Activated CD4-positive, alpha-beta memory T cell treated with anti-CD3 and anti-CD28 coated beads, Interleukin-2, amount 10 ng/mL, durations not matched to agents 7 days and 5 days (primary cell): ENCODE results near the gene SLC16A10. TPM values are rescaled to one million over a fixed set of nuclear protein-coding genes. Genes with fewer than 3 reads are reported as not detected.

Experiments used
- CTCF ChIA-PET: fragments of 350-600 bp; sonication (Branson Sonifier 250); formaldehyde crosslinking; loops from one replicate; lab custom pipeline; 2021; ENCODE audit warnings: antibody characterized with exemption, inconsistent platforms; lab: Charles Lee
- POLR2A ChIA-PET: fragments of 350-600 bp; sonication (Branson Sonifier 250); formaldehyde crosslinking; loops from one replicate; lab custom pipeline; 2021; ENCODE audit warnings: antibody characterized with exemption; lab: Charles Lee
- DNase-seq: peaks from one replicate; pipeline ENCODE4 v3.0.0-alpha.2; 2020
- H3K27ac Mint-ChIP-seq: one replicate; pipeline ENCODE4 v1.8.0; 2021; ENCODE audit warnings: mild to moderate bottlenecking, mixed read lengths
- H3K27me3 Mint-ChIP-seq: one replicate; pipeline ENCODE4 v1.8.0; 2021; ENCODE audit warnings: mixed read lengths
- H3K36me3 Mint-ChIP-seq: one replicate; pipeline ENCODE4 v1.8.0; 2021; ENCODE audit warnings: low read depth, mixed read lengths
- H3K4me1 Mint-ChIP-seq: one replicate; pipeline ENCODE4 v1.8.0; 2021; ENCODE audit warnings: mixed read lengths
- H3K4me3 Mint-ChIP-seq: one replicate; pipeline ENCODE4 v1.8.0; 2021; ENCODE audit warnings: mild to moderate bottlenecking, mixed read lengths
- H3K9me3 Mint-ChIP-seq: one replicate; pipeline ENCODE4 v1.8.0; 2021; ENCODE audit warnings: mixed read lengths
- total RNA-seq, 2 experiments: library from RNA; stranded (reverse); gene quantifications; one replicate each; pipeline ENCODE4 v1.2.3, GENCODE V29; 2021

SLC16A10 gene
- total RNA-seq, 2 experiments from 2014 or later = 1.2 to 1.4 TPM

- no peak for DNase-seq
- POLR2A ChIA-PET = no interaction called here
- peaks cover 48% of the 10 kb centered on the region for H3K36me3 Mint-ChIP-seq
- no peak overlapping the region for H3K4me3 Mint-ChIP-seq
- H3K9me3 Mint-ChIP-seq = peaks cover 3% of the 10 kb centered on the region
- no peaks in the 10 kb centered on the region for H3K27me3 Mint-ChIP-seq
- H3K4me1 Mint-ChIP-seq = peaks cover 12% of the 10 kb centered on the region
- H3K27ac Mint-ChIP-seq = no peak overlapping the region
- CTCF ChIA-PET = no interaction called here
Measured at GRCh38 chr6:111267764-111268333, 180.5 kb downstream of the SLC16A10 start.

GRCh38 chr6:111269401-111269970 lies 182.2 kb downstream of the SLC16A10 start:
- Mint-ChIP-seq H3K4me3 (no peak overlapping the region), H3K27me3 (no peaks in the 10 kb centered on the region), H3K36me3 (peaks cover 56% of the 10 kb centered on the region), H3K9me3 (peaks cover 15% of the 10 kb centered on the region), H3K27ac (no peak overlapping the region), H3K4me1 (peaks cover 11% of the 10 kb centered on the region)
- ChIA-PET CTCF (interaction anchor here (2.5 kb wide), 1 partner anchor 10 kb away, joined by 9 read pairs; a partner anchor contains a TSS), POLR2A (interaction anchor here (1.3 kb wide), 1 partner anchor 11 kb away, joined by 3 read pairs; a partner anchor contains a TSS)
- DNase-seq = no peak

- H3K27ac Mint-ChIP-seq = no peak overlapping the region
- ChIA-PET CTCF (interaction anchor here (2.5 kb wide), 1 partner anchor 11 kb away, joined by 9 read pairs; a partner anchor contains a TSS), POLR2A (no interaction called here)
- peaks cover 17% of the 10 kb centered on the region for H3K9me3 Mint-ChIP-seq
- no peak for DNase-seq
- no peaks in the 10 kb centered on the region for H3K27me3 Mint-ChIP-seq
- H3K4me1 Mint-ChIP-seq = peaks cover 11% of the 10 kb centered on the region
- H3K4me3 Mint-ChIP-seq = no peak overlapping the region
- peaks cover 62% of the 10 kb centered on the region for H3K36me3 Mint-ChIP-seq
Measured at GRCh38 chr6:111270121-111270520, 182.8 kb downstream of the SLC16A10 start.

DNA sequence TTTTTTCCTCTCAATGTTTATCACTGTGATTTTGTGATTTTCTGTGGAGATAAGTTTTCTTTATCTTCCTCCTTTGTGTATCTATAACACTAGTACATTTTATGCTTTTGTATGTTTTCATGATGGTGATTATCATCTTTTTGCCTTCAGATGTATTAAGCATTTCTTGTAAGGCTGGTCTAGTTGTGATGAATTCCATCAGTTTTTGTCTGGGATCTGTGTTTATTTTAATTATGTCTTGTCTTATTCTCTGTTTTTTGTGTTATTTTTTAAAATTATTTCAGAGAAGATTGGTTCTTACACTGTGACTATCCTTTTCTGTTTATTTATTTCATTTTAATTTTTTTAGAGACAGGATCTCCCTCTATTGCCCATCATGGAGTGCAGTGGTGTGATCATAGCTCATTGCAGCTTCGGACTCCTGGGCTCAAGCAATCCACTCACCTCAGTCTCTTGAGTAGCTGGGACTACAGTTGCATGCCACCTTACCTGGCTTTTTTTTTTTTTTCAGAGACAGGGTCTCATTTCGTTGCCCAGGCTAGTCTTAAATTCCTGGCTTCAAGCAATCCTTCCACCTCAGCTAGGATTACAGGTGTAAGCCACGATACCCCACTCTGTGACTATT lies 187.4 kb downstream of the SLC16A10 start:
- POLR2A ChIA-PET = interaction anchor here (0.6 kb wide), 1 partner anchor 15 kb away, joined by 3 read pairs; no protein-coding TSS in a partner anchor
- no peaks in the 10 kb centered on the region for H3K27me3 Mint-ChIP-seq
- DNase-seq = no peak

GRCh38 chr6:111276335-111276734 lies 189.0 kb downstream of the SLC16A10 start:
- POLR2A ChIA-PET = no interaction called here
- peaks cover 78% of the 10 kb centered on the region for H3K36me3 Mint-ChIP-seq

More for the DNA sequence above, 187.4 kb downstream of the SLC16A10 start:
- CTCF ChIA-PET = interaction anchor here (1.0 to 1.7 kb wide), 3 partner anchors 15 to 204 kb away, joined by 3 to 8 read pairs (median 4); a partner anchor contains a TSS
- Mint-ChIP-seq H3K4me1 (peaks cover 4% of the 10 kb centered on the region), H3K27ac (no peak overlapping the region), H3K9me3 (peaks cover 25% of the 10 kb centered on the region), H3K4me3 (no peak overlapping the region), H3K36me3 (peaks cover 71% of the 10 kb centered on the region)

DNA sequence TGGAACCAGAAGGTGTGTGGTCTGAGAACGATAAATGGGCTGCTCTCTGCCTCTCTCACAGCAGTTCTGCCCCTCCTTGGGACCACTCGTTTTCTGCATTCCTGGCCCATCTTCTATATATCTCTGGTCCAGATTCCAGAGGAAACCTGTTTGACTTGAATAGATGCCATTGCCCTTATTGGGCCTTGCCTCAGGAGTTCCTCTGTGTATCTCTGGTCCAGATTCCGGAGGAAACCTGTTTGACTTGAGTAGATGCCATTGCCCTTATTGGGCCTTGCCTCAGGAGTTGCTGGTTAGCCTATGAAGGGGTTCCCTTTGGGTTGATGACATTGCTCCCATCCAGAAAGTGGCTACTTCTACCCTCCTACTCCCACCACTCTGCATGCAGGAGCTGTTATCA lies 189.4 kb downstream of the SLC16A10 start:
- ChIA-PET CTCF (interaction anchor here (0.9 kb wide), 1 partner anchor 11 kb away, joined by 3 read pairs; no protein-coding TSS in a partner anchor), POLR2A (no interaction called here)
- DNase-seq = no peak
- Mint-ChIP-seq H3K27ac (no peak overlapping the region), H3K9me3 (peaks cover 22% of the 10 kb centered on the region), H3K27me3 (no peaks in the 10 kb centered on the region), H3K4me3 (no peak overlapping the region), H3K4me1 (peaks cover 4% of the 10 kb centered on the region), H3K36me3 (peaks cover 80% of the 10 kb centered on the region)

More at GRCh38 chr6:111276335-111276734, 189.0 kb downstream of the SLC16A10 start:
- H3K27me3 Mint-ChIP-seq = no peaks in the 10 kb centered on the region
- no peak overlapping the region for H3K27ac Mint-ChIP-seq
- CTCF ChIA-PET = interaction anchor here (1.6 kb wide), 1 partner anchor 18 kb away, joined by 8 read pairs; a partner anchor contains a TSS
- no peak overlapping the region for H3K4me3 Mint-ChIP-seq
- DNase-seq = no peak
- peaks cover 4% of the 10 kb centered on the region for H3K4me1 Mint-ChIP-seq
- peaks cover 22% of the 10 kb centered on the region for H3K9me3 Mint-ChIP-seq

- DNase-seq = no peak
- Mint-ChIP-seq H3K27ac (no peak overlapping the region), H3K27me3 (no peaks in the 10 kb centered on the region), H3K36me3 (peaks cover 87% of the 10 kb centered on the region), H3K9me3 (peaks cover 22% of the 10 kb centered on the region), H3K4me3 (no peak overlapping the region), H3K4me1 (peaks cover 4% of the 10 kb centered on the region)
- POLR2A ChIA-PET = no interaction called here
- CTCF ChIA-PET = interaction anchor here (0.9 kb wide), 1 partner anchor 10 kb away, joined by 3 read pairs; no protein-coding TSS in a partner anchor
Measured at GRCh38 chr6:111277819-111278218, 190.5 kb downstream of the SLC16A10 start.

DNA sequence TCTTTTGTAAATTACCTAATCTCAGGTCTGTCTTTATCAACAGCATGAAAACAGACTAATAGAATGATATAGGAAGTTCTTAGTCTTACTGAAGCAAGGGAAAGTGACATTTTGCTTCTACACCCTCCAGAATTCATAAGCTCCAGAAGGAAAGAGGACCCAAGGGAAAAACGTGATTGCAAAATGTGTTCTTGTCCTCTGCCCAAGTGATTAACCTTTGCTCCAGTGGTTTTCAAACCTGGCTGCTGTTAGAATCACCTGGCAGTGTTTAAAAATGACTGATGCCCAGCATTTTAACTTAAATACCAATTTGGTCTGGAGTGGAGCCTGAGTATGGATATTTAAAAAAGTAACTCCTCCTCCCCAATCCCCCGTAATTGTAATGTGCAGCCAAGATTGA lies 191.4 kb downstream of the SLC16A10 start:
- H3K9me3 Mint-ChIP-seq = peaks cover 16% of the 10 kb centered on the region
- ChIA-PET CTCF (no interaction called here), POLR2A (no interaction called here)
- H3K36me3 Mint-ChIP-seq = peaks cover 84% of the 10 kb centered on the region
- H3K4me1 Mint-ChIP-seq = peaks cover 4% of the 10 kb centered on the region
- no peaks in the 10 kb centered on the region for H3K27me3 Mint-ChIP-seq
- no peak overlapping the region for H3K4me3 Mint-ChIP-seq
- no peak for DNase-seq
- H3K27ac Mint-ChIP-seq = no peak overlapping the region

DNA sequence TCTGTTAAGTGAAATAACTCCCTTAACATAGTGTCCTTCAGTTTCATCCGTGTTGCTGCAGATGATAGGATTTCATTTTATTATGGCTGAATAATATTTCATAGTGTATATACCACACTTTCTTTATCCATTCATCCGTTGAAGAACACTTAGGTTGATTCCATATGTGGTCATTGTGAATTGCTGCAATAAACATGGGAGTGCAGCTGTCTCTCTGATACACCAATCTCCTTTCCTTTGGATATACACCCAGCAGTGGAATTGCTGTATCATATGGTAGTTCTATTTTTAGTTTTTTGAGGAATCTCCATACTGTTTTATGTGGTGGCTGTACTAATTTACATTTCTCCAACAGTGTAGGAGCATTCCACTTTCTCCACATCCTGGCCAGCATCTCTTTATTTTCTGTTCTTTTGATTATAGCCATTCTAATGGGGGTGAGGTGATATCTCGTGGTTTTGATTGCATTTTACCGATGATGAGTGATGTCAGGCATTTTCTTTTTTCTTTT lies 193.2 kb downstream of the SLC16A10 start:
- Mint-ChIP-seq H3K27ac (no peak overlapping the region), H3K36me3 (peaks cover 71% of the 10 kb centered on the region), H3K9me3 (peaks cover 7% of the 10 kb centered on the region), H3K4me1 (peaks cover 2% of the 10 kb centered on the region), H3K27me3 (no peaks in the 10 kb centered on the region), H3K4me3 (no peak overlapping the region)
- ChIA-PET POLR2A (no interaction called here), CTCF (interaction anchor here (2.0 kb wide), 1 partner anchor 21 kb away, joined by 8 read pairs; a partner anchor contains a TSS)
- DNase-seq = no peak

Other genes with a start within 250 kb of the SLC16A10 start
- gene AMD1, start 212.7 kb upstream of the SLC16A10 start, total RNA-seq = 10 to 100 TPM; 71.0 to 73.2 TPM
- 10 to 100 TPM; 83.2 to 93.3 TPM for gene GTF3C6, start 128.8 kb upstream of the SLC16A10 start, total RNA-seq
- gene RPF2, start 105.5 kb upstream of the SLC16A10 start, total RNA-seq = 10 to 100 TPM; 19.1 to 19.6 TPM